Upper lobe of right lung (tissue), 1 donor: Measurements from ENCODE around the gene KIF1A. TPM values are rescaled to one million over a fixed set of nuclear protein-coding genes. Genes with fewer than 3 reads are reported as not detected.

ENCODE experiments used
- ATAC-seq: fragments of 200-7000 bp; cut with Tn5 transposase; one replicate; pipeline ENCODE4 v1.9.1; 2020; ENCODE audit warnings: mild to moderate bottlenecking, moderate library complexity
- DNase-seq: peaks from one replicate; pipeline ENCODE4 v3.0.0-alpha.2; 2020
- H3K27ac ChIP-seq: fragments of 200-600 bp; one replicate; pipeline ENCODE4 v1.8.0; 2022
- H3K27me3 ChIP-seq: fragments of 200-600 bp; one replicate; pipeline ENCODE4 v1.8.0; 2022; ENCODE audit warnings: mild to moderate bottlenecking
- H3K36me3 ChIP-seq: fragments of 200-600 bp; one replicate; pipeline ENCODE4 v1.8.0; 2022
- H3K4me1 ChIP-seq: fragments of 200-600 bp; one replicate; pipeline ENCODE4 v1.8.0; 2022
- H3K4me3 ChIP-seq: fragments of 200-600 bp; one replicate; pipeline ENCODE4 v1.8.0; 2022; ENCODE audit warnings: mild to moderate bottlenecking
- H3K9me3 ChIP-seq: fragments of 200-600 bp; one replicate; pipeline ENCODE4 v1.8.0; 2022
- intact Hi-C: fragments of 100-400 bp; cut with DNase I; formaldehyde crosslinking; loops from one replicate; pipeline ENCODE4 v1.11.0; 2022
- total RNA-seq: library from RNA; stranded (reverse); fragmentation: NEBNext Ultra II Directional; extraction: Animal tissue kit (Norgen Biotek cat#: 25700); gene quantifications from one replicate; pipeline ENCODE4 v1.2.1, GENCODE V29; 2021
- TF ChIP-seq, protein P1 (sequence below): fragments of 200-600 bp; IDR thresholded peaks from one replicate; pipeline ENCODE4 v1.8.0; 2022; ENCODE audit warnings: antibody characterized with exemption
- donor health status: DM: no; HTN: yes; CAD: no; lungs with severe emphysema.

The KIF1A gene
- total RNA-seq, 1 donor from 2014 or later = 0.81 TPM

DNA sequence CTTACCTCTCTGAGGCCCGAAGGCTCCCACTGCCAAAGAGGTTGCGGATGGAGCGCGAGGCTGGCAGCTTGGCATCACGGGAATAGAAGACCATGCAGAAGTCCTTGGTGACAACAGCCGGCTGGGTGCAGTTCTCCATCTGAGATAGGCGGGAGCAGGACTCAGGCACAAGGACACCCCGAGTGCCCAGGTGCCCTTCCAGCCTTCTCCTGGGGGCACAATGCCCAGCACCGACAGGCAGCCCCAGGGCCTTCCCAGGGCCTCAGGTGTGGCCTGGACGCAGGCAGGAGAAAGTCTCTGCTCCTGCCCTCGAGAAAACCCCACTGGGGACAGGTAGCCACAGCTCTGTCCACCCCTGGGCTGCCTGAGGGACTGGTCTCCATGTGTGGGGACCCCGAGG is 94.8 kb downstream of the KIF1A start:
- intact Hi-C loops = no loop called here

DNA sequence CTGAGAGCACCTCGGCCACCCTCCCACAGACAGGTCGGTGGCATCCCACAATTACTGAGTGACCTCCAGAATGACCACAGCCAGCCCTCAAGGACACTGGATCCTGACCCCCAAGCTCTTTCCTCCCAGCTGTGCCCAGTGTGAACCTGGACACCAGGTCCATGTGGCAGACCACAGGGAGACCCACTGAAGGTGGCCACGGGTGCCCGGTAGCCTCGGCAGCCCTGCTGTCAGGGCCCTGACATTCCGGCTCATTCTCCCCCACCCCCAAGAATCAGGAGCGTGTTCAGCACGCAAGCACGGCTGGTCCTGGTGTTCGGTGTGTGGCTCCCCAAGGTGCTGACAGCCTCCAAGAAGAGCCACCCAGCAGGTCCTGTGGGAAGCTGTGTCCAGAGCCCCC is 95.6 kb downstream of the KIF1A start:
- DNase-seq (no peak), ATAC-seq (no peak)
- intact Hi-C loops = no loop called here
- H3K4me3 ChIP-seq = no peak overlapping the region
- H3K27me3 ChIP-seq = no peaks in the 10 kb centered on the region
- TF ChIP-seq, protein P1, sequence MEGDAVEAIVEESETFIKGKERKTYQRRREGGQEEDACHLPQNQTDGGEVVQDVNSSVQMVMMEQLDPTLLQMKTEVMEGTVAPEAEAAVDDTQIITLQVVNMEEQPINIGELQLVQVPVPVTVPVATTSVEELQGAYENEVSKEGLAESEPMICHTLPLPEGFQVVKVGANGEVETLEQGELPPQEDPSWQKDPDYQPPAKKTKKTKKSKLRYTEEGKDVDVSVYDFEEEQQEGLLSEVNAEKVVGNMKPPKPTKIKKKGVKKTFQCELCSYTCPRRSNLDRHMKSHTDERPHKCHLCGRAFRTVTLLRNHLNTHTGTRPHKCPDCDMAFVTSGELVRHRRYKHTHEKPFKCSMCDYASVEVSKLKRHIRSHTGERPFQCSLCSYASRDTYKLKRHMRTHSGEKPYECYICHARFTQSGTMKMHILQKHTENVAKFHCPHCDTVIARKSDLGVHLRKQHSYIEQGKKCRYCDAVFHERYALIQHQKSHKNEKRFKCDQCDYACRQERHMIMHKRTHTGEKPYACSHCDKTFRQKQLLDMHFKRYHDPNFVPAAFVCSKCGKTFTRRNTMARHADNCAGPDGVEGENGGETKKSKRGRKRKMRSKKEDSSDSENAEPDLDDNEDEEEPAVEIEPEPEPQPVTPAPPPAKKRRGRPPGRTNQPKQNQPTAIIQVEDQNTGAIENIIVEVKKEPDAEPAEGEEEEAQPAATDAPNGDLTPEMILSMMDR = no peak
- no peaks in the 10 kb centered on the region for H3K9me3 ChIP-seq
- H3K36me3 ChIP-seq = no peaks in the 10 kb centered on the region
- no peak overlapping the region for H3K27ac ChIP-seq
- H3K4me1 ChIP-seq = no peaks in the 10 kb centered on the region

More for the DNA sequence above, 94.8 kb downstream of the KIF1A start:
- no peaks in the 10 kb centered on the region for H3K4me1 ChIP-seq
- H3K36me3 ChIP-seq = no peaks in the 10 kb centered on the region
- H3K27ac ChIP-seq = no peak overlapping the region
- H3K9me3 ChIP-seq = no peaks in the 10 kb centered on the region
- ATAC-seq (no peak), DNase-seq (no peak)
- TF ChIP-seq, protein P1 = no peak
- no peaks in the 10 kb centered on the region for H3K27me3 ChIP-seq
- H3K4me3 ChIP-seq = no peak overlapping the region

DNA sequence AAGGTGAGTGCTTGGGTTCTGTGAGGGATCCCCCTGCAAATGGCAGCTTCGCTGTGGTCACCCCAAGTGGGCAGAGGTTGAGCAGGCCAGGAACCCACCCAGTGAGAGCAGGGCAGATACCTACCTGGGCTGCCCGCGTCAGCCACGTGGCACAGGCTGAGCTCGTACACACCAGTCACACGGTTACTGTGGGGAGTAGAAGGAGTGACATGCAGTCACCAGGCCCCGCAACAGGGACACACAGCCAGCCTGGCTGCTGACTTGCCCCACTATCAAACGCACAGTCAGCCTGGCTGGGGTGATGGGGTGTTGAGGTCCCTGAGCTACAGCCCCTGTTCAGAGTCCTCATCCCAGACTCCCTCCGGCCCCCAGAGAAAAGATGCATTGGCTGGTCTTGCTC is 96.2 kb downstream of the KIF1A start:
- Histone ChIP-seq H3K4me3 (no peak overlapping the region), H3K27ac (no peak overlapping the region), H3K4me1 (no peaks in the 10 kb centered on the region), H3K27me3 (no peaks in the 10 kb centered on the region), H3K36me3 (no peaks in the 10 kb centered on the region), H3K9me3 (no peaks in the 10 kb centered on the region)
- ATAC-seq (no peak), DNase-seq (no peak)
- TF ChIP-seq, protein P1 = no peak
- intact Hi-C loops = no loop called here

DNA sequence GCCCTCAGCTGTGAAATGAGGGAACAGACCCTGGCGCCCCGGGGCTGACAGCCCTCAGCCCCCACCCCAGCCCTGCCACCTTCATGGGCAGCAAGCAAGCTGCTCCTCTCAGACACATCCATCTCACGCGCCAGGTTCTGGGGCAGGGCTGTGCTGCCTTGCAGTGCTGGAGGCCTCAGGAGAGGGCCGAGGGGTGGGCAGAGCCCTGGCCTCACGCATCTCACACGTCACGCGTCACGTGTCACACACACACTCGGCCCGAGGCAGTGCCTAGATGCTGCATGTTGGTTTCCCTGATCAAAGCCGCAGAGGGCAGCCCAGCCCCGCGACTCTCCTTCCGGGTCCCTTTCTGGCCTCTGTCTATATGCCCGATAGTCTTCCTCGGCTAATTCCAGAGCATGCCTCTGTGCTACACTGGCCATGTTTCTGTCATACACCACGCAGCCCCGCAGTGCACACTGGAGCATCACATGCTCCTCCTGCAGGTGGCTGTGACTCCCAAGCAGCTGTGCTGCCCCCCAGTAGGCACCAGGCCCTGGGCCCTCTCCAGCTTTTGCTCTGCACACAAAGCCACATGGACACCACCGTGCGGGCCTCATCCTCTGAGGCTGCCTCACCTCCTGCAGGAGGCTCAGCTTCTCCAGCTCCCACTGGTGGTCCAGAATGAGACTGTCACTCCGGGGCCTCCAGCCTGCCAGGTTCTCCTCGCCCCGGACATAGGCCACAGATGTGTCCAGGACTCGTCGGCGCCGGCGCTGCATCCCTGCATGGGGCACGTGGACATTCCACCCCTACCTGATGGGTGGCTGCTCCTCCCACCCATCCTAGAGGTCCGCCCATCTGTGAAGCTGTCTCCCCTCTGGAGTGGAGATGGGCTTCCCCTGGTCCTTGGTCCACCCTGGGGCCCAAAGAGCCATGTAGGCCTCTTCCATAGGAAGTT is 97.0 kb downstream of the KIF1A start:
- Histone ChIP-seq H3K27me3 (no peaks in the 10 kb centered on the region), H3K9me3 (no peaks in the 10 kb centered on the region), H3K27ac (no peak overlapping the region), H3K4me1 (no peaks in the 10 kb centered on the region), H3K36me3 (no peaks in the 10 kb centered on the region), H3K4me3 (no peak overlapping the region)
- TF ChIP-seq, protein P1 = no peak
- intact Hi-C loops = no loop called here
- ATAC-seq = no peak
- DNase-seq = no peak

DNA sequence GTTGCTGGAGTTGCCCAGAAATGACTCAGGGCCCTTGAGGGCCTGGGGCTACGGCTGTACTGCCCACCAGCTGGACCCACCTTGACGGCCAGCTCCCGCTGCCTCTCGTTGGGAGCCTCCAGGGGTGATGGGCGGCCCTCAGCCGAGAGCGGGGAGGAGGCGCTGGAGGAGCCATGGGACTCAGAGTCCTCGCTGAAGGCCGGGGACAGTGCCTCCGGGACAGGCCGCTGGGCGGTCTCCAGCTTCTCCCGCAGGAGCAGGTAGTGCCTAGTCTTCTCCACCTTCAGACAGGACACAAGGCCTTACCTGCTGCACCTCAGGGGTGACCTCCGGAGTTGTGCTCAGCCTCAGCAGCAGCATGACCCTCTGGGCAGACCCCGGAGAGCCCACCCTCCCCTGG is 97.6 kb downstream of the KIF1A start:
- H3K4me1 ChIP-seq = no peaks in the 10 kb centered on the region

More for the DNA sequence above, 97.6 kb downstream of the KIF1A start:
- Histone ChIP-seq H3K36me3 (no peaks in the 10 kb centered on the region), H3K27ac (no peak overlapping the region), H3K4me3 (no peak overlapping the region), H3K27me3 (no peaks in the 10 kb centered on the region), H3K9me3 (no peaks in the 10 kb centered on the region)
- DNase-seq = no peak
- intact Hi-C loops = no loop called here
- ATAC-seq = no peak
- TF ChIP-seq, protein P1 = no peak
